NB4 (cell line): ENCODE measurements around the gene INSR.

Experiments used
- DNase-seq: peaks from one replicate; pipeline ENCODE4 v3.0.0; 2010; ENCODE audit warnings: low read depth
- H3K4me3 ChIP-seq: one replicate; pipeline ENCODE4 v1.5.1; 2011; ENCODE audit warnings: mild to moderate bottlenecking, low read depth, low read length, moderate library complexity
- MYC ChIP-seq: IDR thresholded peaks from 2 replicates; pipeline ENCODE4 v1.6.1; 2011; ENCODE audit warnings: low read depth, low read length
- POLR2A ChIP-seq: IDR thresholded peaks from 2 replicates; pipeline ENCODE4 v1.6.1; 2011; ENCODE audit warnings: mild to moderate bottlenecking; ENCODE audit not compliant: insufficient read length; ENCODE audit errors: extremely low read depth
- TF ChIP-seq, protein P1 (sequence below): IDR thresholded peaks from one replicate; pipeline ENCODE4 v1.5.1; 2012; ENCODE audit warnings: low read depth, low read length
- TF ChIP-seq, protein P2 (sequence below): IDR thresholded peaks from 2 replicates; pipeline ENCODE4 v1.6.1; 2011; ENCODE audit warnings: low read depth, low read length

INSR gene

DNA sequence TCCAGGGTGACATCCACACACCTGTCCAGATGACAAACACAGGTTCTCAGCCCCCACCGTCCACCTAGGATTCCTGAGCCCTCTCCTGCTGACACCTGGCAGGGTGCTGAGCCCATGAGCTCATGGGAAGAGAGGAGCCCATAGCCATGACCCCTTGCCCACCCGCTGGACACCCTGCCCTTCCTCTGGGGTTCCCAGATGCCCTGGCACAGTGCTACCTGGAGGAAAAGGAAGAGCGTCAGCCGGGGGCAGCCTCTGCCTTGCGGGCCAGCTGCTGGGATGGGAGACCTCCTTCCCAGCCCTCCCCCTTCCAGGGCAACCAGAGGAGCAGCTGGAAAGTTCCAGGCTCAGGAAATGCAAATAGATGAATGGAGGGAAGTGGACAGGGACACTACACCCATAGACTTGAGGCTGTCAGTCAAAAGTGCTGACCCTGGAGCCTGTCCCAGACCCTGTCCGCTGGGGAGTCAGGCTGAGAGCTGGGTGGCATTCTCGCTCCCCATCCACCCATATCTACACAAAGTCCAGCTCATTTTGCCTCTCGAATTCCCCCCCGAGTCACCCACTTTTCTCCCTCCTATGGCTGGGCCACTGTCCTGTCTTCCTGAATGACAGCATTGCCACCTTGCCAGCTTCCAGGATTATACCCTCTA is 42.2 kb upstream of the INSR start:
- peak overlapping the region; percentile 17 for H3K4me3 ChIP-seq
- TF ChIP-seq MYC, result no peak
- TF ChIP-seq, protein P1, sequence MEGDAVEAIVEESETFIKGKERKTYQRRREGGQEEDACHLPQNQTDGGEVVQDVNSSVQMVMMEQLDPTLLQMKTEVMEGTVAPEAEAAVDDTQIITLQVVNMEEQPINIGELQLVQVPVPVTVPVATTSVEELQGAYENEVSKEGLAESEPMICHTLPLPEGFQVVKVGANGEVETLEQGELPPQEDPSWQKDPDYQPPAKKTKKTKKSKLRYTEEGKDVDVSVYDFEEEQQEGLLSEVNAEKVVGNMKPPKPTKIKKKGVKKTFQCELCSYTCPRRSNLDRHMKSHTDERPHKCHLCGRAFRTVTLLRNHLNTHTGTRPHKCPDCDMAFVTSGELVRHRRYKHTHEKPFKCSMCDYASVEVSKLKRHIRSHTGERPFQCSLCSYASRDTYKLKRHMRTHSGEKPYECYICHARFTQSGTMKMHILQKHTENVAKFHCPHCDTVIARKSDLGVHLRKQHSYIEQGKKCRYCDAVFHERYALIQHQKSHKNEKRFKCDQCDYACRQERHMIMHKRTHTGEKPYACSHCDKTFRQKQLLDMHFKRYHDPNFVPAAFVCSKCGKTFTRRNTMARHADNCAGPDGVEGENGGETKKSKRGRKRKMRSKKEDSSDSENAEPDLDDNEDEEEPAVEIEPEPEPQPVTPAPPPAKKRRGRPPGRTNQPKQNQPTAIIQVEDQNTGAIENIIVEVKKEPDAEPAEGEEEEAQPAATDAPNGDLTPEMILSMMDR, result no peak
- no peak for TF ChIP-seq POLR2A
- TF ChIP-seq, protein P2, sequence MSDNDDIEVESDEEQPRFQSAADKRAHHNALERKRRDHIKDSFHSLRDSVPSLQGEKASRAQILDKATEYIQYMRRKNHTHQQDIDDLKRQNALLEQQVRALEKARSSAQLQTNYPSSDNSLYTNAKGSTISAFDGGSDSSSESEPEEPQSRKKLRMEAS, result no peak

DNA sequence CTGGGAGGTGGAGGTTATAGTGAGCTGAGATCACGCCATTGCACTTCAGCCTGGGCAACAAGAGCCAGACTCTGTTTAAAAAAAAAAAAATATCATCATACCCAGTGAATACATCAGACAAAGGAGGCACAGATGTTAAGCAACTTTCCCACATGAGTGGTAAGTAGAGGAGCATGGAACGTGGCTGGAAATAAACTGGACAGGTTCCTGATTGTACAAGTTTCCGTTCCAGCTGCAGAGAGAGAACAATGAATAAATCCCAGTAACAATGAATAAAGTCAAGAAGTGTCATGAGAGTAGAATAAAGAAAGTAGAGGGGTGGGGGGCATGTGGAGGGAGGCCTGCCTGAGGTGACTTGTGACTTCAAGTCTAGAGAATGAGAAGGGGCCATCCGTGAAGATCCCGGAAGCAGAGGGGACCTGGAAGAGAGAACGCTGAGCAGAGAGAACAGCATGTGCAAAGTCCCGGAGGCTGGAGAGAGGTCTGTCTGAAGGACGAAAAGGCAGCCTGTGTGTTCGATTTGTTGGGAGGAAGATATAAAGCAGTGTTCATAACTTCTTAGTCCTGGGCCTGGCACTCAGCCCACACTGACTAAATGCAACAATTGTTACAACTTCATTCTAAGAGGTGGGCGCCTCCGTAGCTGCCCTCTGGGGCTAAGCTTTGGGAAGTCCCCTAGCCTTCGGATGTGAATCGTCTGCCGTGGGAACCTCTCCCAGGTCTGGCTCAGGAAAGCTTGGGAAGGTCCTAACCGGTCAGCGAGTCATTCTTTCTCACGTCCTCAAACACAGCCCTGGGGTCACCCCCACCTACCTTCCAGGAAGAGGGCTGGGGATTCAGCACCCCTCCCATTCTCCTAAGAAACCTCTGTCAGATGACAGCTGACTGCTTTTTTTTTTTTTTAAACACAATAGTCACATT is 39.2 kb upstream of the INSR start:
- TF ChIP-seq, protein P2, result no peak
- no peak for TF ChIP-seq MYC
- TF ChIP-seq POLR2A, result no peak
- TF ChIP-seq, protein P1, result no peak
- H3K4me3 ChIP-seq, result no peak overlapping the region
- DNase-seq, result no peak

More for the DNA sequence above, 42.2 kb upstream of the INSR start:
- DNase-seq, result no peak

DNA sequence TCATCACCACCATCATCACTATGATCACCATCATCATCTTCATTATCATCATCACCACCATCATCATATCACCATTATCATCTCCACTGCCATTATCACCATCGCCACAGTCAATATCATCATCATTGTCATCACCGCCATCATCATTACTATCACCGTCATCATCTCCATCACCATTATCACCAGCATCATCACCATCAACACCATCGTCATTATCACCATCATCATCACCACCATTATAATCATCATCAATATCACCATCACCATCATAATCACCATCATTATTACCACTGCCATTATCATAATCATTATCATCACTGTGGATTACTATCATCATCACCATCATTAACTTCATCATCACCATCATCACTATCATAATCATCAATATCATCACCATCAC is 37.2 kb upstream of the INSR start:
- H3K4me3 ChIP-seq, result no peak overlapping the region
- DNase-seq, result no peak
- TF ChIP-seq MYC (no peak), POLR2A (no peak)
- TF ChIP-seq, protein P1, result no peak
- TF ChIP-seq, protein P2, result no peak

DNA sequence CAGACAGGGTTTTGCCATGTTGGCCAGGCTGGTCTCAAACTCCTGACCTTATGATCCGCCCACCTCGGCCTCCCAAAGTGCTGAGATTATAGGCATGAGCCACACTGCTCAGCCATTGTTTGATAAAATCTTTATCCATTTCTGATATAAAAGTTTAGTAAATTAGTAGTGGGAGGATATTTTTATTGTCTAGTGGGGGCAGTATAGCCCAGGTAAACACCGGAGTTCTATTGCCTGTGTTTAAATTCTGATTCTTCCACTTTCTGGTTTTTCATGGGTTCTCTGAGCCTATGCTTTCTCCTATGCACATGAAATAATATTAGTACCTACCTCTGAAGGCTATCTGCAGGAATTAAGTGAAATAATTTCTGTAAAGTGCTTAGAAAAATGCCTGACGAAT is 34.4 kb upstream of the INSR start:
- H3K4me3 ChIP-seq, result no peak overlapping the region
- no peak for TF ChIP-seq MYC
- TF ChIP-seq, protein P1, result peak; percentile 3
- TF ChIP-seq, protein P2, result no peak
- peak; percentile 50 for DNase-seq

DNA sequence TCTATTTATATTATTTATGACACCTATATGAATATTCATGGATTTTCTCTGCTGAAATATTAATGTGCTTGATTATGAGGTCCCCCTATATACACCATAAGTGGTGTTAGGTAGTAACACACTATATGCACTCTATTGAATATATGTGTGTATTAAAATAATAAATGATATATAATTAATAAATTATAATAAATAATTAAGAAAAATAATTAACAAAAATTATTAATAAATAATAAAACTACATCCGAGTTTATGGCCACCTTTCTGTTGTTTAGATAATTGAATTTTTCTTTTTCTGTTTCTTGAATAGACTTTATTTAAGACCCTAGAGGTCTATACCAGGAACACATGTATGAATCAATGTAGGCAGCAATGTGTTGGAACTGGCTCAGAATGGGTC is 33.6 kb upstream of the INSR start:
- no peak for TF ChIP-seq MYC
- TF ChIP-seq, protein P2, result no peak
- TF ChIP-seq, protein P1, result no peak
- no peak for TF ChIP-seq POLR2A
- H3K4me3 ChIP-seq, result no peak overlapping the region
- DNase-seq, result no peak
